GM10248 (cell line): ENCODE measurements around the gene CD151.

Source experiments
- CTCF ChIA-PET: fragments of 300-600 bp; sonication (Branson Sonifier 250); formaldehyde crosslinking; extraction: SDS; loops from one replicate; lab custom pipeline; 2021; ENCODE audit warnings: antibody characterized with exemption; lab: Yijun Ruan, JAX
- POLR2A ChIA-PET: fragments of 350-650 bp; sonication (Branson Sonifier 250); formaldehyde crosslinking; extraction: SDS; loops from one replicate; lab custom pipeline; 2020; ENCODE audit warnings: antibody characterized with exemption; lab: Yijun Ruan, JAX
- DNase-seq: peaks from one replicate; pipeline ENCODE4 v3.0.0; 2012; ENCODE audit errors: extremely low spot score
- TF ChIP-seq, protein P1 (sequence below): IDR thresholded peaks from 2 replicates; pipeline ENCODE4 v1.5.1; 2012; ENCODE audit warnings: mild to moderate bottlenecking, low read depth; ENCODE audit errors: extremely low read depth, missing control alignments, control extremely low read depth

The CD151 gene

DNA sequence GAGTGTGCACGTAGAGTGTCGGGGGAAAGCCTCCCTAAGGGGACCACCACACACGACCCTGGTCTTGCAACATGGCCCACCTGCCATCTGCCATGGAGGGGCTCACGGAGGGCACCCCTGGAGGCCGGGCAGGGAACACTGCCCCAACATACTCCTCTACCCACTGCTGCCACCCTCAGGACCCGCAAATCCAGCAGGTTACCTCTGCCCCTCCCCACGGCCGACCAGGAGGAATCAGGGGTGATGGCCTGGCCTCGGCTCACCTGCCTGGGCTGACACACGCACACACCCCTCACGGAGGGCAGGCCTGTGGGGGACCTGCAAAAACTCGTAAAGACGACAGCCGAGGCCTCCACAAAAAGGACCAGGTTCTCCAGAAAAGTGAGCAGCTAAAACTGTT lies 47.7 kb downstream of the CD151 start:
- ChIA-PET CTCF (no interaction called here), POLR2A (no interaction called here)
- TF ChIP-seq, protein P1, sequence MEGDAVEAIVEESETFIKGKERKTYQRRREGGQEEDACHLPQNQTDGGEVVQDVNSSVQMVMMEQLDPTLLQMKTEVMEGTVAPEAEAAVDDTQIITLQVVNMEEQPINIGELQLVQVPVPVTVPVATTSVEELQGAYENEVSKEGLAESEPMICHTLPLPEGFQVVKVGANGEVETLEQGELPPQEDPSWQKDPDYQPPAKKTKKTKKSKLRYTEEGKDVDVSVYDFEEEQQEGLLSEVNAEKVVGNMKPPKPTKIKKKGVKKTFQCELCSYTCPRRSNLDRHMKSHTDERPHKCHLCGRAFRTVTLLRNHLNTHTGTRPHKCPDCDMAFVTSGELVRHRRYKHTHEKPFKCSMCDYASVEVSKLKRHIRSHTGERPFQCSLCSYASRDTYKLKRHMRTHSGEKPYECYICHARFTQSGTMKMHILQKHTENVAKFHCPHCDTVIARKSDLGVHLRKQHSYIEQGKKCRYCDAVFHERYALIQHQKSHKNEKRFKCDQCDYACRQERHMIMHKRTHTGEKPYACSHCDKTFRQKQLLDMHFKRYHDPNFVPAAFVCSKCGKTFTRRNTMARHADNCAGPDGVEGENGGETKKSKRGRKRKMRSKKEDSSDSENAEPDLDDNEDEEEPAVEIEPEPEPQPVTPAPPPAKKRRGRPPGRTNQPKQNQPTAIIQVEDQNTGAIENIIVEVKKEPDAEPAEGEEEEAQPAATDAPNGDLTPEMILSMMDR, result no peak
- no peak for DNase-seq

DNA sequence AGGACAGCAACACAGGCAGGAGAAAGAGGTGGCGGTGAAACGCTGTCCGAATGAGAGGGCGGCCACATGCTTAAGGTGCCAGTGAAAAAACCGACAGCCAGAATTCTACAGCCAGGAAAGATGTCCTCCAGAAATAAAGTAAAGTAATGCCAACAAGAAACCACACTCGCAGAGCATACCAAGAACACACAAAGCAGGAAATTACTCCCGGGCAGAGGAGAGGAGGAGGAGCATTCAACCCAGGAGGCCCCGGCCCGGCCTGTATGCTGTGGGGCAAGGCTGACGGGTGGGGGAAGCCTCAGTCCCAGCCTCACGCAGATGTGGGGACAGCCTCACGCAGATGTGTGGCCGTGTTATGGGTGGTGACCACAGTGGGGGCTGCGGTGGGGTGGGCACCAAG lies 49.8 kb downstream of the CD151 start:
- CTCF ChIA-PET, result no interaction called here
- TF ChIP-seq, protein P1, result no peak
- POLR2A ChIA-PET, result no interaction called here
- no peak for DNase-seq

DNA sequence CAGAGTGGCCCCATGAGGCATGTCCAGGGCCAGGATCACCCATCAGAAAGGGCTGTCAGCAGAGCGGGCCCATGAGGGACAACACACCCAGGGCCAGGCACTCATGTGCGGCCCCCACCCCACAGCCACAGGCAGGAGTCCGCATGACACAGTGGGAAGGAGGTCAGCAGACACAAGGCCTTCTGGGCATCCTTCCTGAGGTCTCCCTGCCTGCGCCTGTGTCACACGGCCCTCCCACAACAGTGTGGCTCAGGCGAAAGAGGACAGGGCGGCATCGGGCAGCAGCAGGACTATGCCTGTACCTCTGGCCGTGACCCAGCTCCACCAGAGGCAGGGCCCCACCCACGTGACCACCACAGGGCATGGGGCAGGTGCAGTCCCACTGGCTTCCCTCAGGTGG lies 50.8 kb downstream of the CD151 start:
- ChIA-PET POLR2A (no interaction called here), CTCF (no interaction called here)
- no peak for DNase-seq
- TF ChIP-seq, protein P1, result no peak

DNA sequence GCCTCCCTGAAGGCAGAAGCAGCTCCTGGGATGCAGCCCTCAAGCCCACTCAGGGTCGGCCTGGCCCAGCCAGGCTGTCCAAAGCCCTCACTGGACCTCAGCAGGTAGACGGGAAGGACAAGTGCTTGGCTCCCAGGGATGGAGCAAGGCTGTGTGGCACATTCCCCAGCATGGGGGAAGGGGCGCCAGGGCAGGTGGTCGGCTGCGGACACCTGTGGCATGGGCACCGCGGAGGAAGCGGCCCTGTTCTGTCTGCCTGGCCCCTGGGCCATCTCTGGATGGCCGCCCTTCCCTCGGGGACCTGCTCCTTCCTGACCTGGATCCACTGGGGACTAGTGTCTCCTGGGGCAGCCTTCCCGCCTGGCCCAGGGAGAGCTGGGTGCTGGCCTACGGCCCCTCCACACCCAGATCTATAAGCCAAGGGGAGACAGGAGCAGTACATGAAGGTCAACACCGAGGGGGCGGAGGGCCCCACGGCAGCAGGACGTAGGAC lies 51.9 kb downstream of the CD151 start:
- TF ChIP-seq, protein P1, result no peak
- DNase-seq, result no peak
- ChIA-PET POLR2A (no interaction called here), CTCF (no interaction called here)

DNA sequence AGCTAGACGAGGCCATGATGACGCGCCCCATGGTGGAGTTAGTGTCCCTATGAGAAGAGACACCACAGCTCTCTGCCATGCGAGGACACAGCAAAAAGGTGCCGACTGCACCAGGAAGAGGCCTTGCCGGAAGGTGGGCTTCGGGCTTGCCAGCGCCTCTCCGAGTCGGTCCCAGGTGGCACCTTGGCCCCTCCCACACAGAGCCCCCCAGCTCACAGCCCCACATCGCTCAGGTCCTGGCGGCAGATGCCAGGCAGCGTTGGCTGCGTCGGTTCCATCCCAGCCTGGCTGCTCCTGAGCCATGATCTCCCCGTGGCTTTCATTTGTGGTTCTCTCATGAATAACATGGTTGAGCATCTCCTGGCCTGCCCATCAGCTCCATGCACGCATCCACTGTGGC lies 53.8 kb downstream of the CD151 start:
- no peak for DNase-seq
- CTCF ChIA-PET, result no interaction called here
- POLR2A ChIA-PET, result no interaction called here
- TF ChIP-seq, protein P1, result no peak

DNA sequence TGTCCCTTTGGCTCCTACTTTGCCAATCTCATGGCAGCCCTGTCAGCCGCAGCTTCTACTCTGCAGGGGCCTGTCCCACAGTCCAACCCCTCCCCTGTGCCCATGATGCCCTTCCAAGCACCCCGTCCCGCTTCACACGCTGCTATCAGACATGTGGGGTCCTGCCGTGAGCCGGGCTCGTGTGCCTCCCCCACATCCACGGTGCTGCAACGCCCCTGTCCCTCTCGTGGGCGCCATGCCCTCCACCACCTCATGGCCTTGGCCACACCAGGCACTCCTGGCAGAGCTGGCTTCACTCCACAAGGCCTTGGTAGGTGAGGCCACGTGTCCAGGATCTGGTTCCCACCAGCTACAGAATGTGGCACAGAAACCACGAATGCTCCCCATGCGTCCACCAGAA lies 54.8 kb downstream of the CD151 start:
- no peak for DNase-seq
- TF ChIP-seq, protein P1, result no peak
- POLR2A ChIA-PET, result no interaction called here
- CTCF ChIA-PET, result interaction anchor here (1.0 to 1.5 kb wide), 2 partner anchors 8 to 1264 kb away, joined by 3 to 5 read pairs; no protein-coding TSS in a partner anchor
